Trophoblast cell (in vitro differentiated cells and primary cell): ENCODE data around the gene CC2D1B.

Experiments
- DNase-seq, 2 donors: peaks; one replicate each; pipeline ENCODE4 v3.0.0-alpha.2; 2016
- H2AFZ ChIP-seq: 2 replicates; pipeline ENCODE4 v1.6.1; 2013; ENCODE audit warnings: low read length, moderate library complexity, mild to moderate bottlenecking; ENCODE audit not compliant: insufficient read depth, poor library complexity
- H2AK5ac ChIP-seq: 2 replicates; pipeline ENCODE4 v1.6.1; 2013; ENCODE audit warnings: mild to moderate bottlenecking, low read length
- H2BK120ac ChIP-seq: 2 replicates; pipeline ENCODE4 v1.6.1; 2013; ENCODE audit warnings: low read length, mild to moderate bottlenecking, moderate library complexity; ENCODE audit not compliant: insufficient read depth, poor library complexity
- H2BK12ac ChIP-seq: 2 replicates; pipeline ENCODE4 v1.6.1; 2013; ENCODE audit warnings: mild to moderate bottlenecking, low read length, moderate library complexity
- H2BK5ac ChIP-seq: 2 replicates; pipeline ENCODE4 v1.6.1; 2013; ENCODE audit warnings: low read length, low read depth, moderate library complexity, mild to moderate bottlenecking; ENCODE audit not compliant: poor library complexity
- H3K14ac ChIP-seq: 2 replicates; pipeline ENCODE4 v1.6.1; 2013; ENCODE audit warnings: mild to moderate bottlenecking, low read length
- H3K18ac ChIP-seq: 2 replicates; pipeline ENCODE4 v1.6.1; 2013; ENCODE audit warnings: mild to moderate bottlenecking, low read length
- H3K23ac ChIP-seq: 2 replicates; pipeline ENCODE4 v1.6.1; 2013; ENCODE audit warnings: low read length
- H3K27ac ChIP-seq: 2 replicates; pipeline ENCODE4 v1.5.1; 2013; ENCODE audit warnings: low read depth, mild to moderate bottlenecking, inconsistent platforms, low read length, moderate library complexity
- H3K27me3 ChIP-seq: 2 replicates; pipeline ENCODE4 v1.6.1; 2013; ENCODE audit warnings: inconsistent platforms, mild to moderate bottlenecking, low read length, moderate library complexity; ENCODE audit not compliant: insufficient read depth
- H3K36me3 ChIP-seq, 2 experiments: 1 replicate in 1 of 2; 2 replicates in 1 of 2; pipeline ENCODE4 v1.6.1; 2013; ENCODE audit warnings: low read length in 2 of 2, mild to moderate bottlenecking in 2 of 2, moderate library complexity in 1 of 2; ENCODE audit not compliant: insufficient read depth in 2 of 2, control insufficient read depth in 1 of 2
- H3K4ac ChIP-seq: 2 replicates; pipeline ENCODE4 v1.6.1; 2013; ENCODE audit warnings: low read depth, mild to moderate bottlenecking, low read length, moderate library complexity
- H3K4me1 ChIP-seq, 2 experiments: 1 replicate in 1 of 2; 2 replicates in 1 of 2; pipeline ENCODE4 v1.6.1; 2013; ENCODE audit warnings: low read length in 2 of 2, mild to moderate bottlenecking in 2 of 2, moderate library complexity in 1 of 2; ENCODE audit not compliant: insufficient read depth in 2 of 2, control insufficient read depth in 1 of 2
- H3K4me2 ChIP-seq: 2 replicates; pipeline ENCODE4 v1.6.1; 2013; ENCODE audit warnings: inconsistent platforms, mild to moderate bottlenecking, low read length, moderate library complexity
- H3K4me3 ChIP-seq: 2 replicates; pipeline ENCODE4 v1.5.1; 2013; ENCODE audit warnings: mild to moderate bottlenecking, low read depth, low read length, inconsistent platforms
- H3K79me1 ChIP-seq: one replicate; pipeline ENCODE4 v1.6.1; 2013; ENCODE audit warnings: low read length
- H3K79me2 ChIP-seq: 2 replicates; pipeline ENCODE4 v1.6.1; 2013; ENCODE audit warnings: low read length, mild to moderate bottlenecking; ENCODE audit not compliant: control insufficient read depth, insufficient read depth, poor library complexity
- H3K9ac ChIP-seq: 2 replicates; pipeline ENCODE4 v1.6.1; 2013; ENCODE audit warnings: mild to moderate bottlenecking, low read length
- H3K9me3 ChIP-seq: 2 replicates; pipeline ENCODE4 v1.6.1; 2013; ENCODE audit warnings: low read depth, mild to moderate bottlenecking, control low read depth, inconsistent platforms, low read length; ENCODE audit not compliant: insufficient read depth
- H4K12ac ChIP-seq: 2 replicates; pipeline ENCODE4 v1.6.1; 2013; ENCODE audit warnings: low read depth, mild to moderate bottlenecking, low read length, moderate library complexity
- H4K8ac ChIP-seq: 2 replicates; pipeline ENCODE4 v1.6.1; 2013; ENCODE audit warnings: low read depth, mild to moderate bottlenecking, low read length, moderate library complexity
- H4K91ac ChIP-seq: one replicate; pipeline ENCODE4 v1.6.1; 2013; ENCODE audit warnings: low read depth, mild to moderate bottlenecking, low read length, moderate library complexity
- WGBS: extraction: QIAGEN DNeasy Blood & Tissue Kit; methylation state at CpG from one replicate; pipeline ENCODE4 v1.1.7; 2013; ENCODE audit warnings: missing lambda C conversion rate; ENCODE audit not compliant: insufficient read length, insufficient coverage; ENCODE audit errors: extremely low coverage; 5-methylcytosine and 5-hydroxymethylcytosine counted together

The CC2D1B gene

DNA sequence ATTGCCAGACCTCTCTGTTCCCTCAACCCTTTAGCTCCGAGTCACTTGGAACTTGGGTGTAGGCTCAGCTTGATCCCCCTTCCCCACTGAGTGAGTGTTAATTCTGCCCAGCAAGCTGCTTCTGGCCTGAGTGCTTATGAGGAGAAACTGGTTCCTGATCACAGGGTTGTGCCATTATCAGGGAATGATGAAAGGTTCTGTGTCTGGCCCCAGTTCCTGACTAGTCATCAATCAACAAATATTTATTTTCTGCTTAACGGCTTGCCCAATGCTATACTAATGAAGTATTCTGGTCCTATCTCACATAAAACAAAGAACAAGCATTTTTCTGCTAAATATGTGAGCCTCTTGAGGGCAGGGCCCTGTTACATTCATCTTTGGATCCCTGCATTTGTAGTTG, 20.8 kb downstream of the CC2D1B start:
- Histone ChIP-seq H2AK5ac (no peak overlapping the region), H4K12ac (no peak overlapping the region), H2BK120ac (no peak overlapping the region), H3K27ac (no peak overlapping the region), H2BK12ac (no peak overlapping the region), H3K36me3 (no peaks in the 10 kb centered on the region), H3K23ac (no peak overlapping the region), H3K9ac (no peak overlapping the region), H3K9me3 (no peaks in the 10 kb centered on the region), H3K4ac (no peak overlapping the region), H3K14ac (no peak overlapping the region), H3K79me2 (no peaks in the 10 kb centered on the region), H2BK5ac (no peak overlapping the region), H3K4me3 (no peak overlapping the region), H2AFZ (no peak overlapping the region), H3K27me3 (no peaks in the 10 kb centered on the region), H3K4me2 (no peak overlapping the region), H4K8ac (no peak overlapping the region), H3K4me1 (no peaks in the 10 kb centered on the region), H4K91ac (no peak overlapping the region), H3K79me1 (no peaks in the 10 kb centered on the region), H3K18ac (no peak overlapping the region)
- WGBS: no CpG with 5 or more reads among the region's 2 CpGs
- DNase-seq: no peak

DNA sequence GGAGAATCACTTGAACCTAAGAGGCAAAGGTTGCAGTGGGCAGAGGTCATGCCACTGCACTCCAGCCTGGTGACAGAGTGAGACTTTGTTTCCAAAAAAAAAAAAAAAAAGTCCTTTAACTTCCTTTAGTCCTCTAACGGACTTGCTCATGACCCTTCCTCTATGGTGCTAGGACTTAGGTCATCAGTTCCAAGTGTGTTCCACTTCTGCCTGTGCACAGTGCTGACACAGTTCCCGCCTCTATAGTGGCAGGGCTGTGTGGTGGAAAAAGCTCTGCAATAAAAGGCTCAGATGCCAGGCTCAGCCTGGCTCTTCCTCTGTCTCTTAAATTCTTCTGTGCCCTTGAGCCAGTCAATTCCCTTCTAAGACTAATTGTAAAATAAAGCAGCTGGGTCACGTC, 22.0 kb downstream of the CC2D1B start:
- no peak overlapping the region for H3K18ac ChIP-seq
- no peak overlapping the region for H2AK5ac ChIP-seq
- no peaks in the 10 kb centered on the region for H3K79me2 ChIP-seq
- H3K27me3 ChIP-seq: no peaks in the 10 kb centered on the region
- H4K8ac ChIP-seq: no peak overlapping the region
- no peaks in the 10 kb centered on the region for H3K4me1 ChIP-seq
- H3K4me2 ChIP-seq: no peak overlapping the region
- no peaks in the 10 kb centered on the region for H3K36me3 ChIP-seq
- no peak overlapping the region for H3K14ac ChIP-seq
- no peaks in the 10 kb centered on the region for H3K79me1 ChIP-seq
- no CpG with 5 or more reads among the region's 3 CpGs for WGBS
- H3K9me3 ChIP-seq: no peaks in the 10 kb centered on the region
- no peak for DNase-seq
- H3K4me3 ChIP-seq: no peak overlapping the region
- no peak overlapping the region for H4K12ac ChIP-seq
- H2BK5ac ChIP-seq: no peak overlapping the region
- H2BK120ac ChIP-seq: no peak overlapping the region
- no peak overlapping the region for H3K23ac ChIP-seq
- no peak overlapping the region for H3K9ac ChIP-seq
- H2BK12ac ChIP-seq: no peak overlapping the region
- H2AFZ ChIP-seq: no peak overlapping the region
- H4K91ac ChIP-seq: no peak overlapping the region
- no peak overlapping the region for H3K27ac ChIP-seq
- H3K4ac ChIP-seq: no peak overlapping the region

DNA sequence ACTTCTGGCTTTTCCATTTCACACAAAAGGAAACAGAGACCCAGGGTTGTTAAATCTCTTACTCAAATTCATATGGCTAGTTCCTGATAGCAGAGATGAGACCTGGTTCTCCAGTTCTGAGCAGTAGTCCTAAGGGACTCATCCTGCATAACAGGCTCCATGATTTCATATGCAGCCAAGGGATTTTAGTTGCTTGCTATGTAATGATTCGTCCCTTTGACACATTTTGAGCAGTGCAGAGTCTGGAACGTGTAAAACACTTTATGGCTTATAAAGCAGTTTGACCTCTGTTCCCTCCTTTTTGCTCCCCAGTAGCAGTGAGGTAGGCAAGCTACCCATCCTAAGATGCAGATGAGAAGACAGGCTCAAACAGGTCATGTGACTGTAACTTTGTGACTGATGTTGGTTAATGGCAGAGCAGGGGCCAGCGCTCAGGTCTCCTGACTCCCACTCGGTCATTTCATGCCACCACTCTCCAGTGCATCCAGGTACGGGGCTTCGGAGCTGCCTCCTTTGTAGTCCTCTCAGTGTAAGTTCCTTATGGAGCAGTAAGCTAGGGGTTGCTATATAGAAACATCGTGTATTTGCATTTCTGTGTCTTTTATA, 24.2 kb downstream of the CC2D1B start:
- no peak overlapping the region for H2AFZ ChIP-seq
- H3K4me1 ChIP-seq: no peaks in the 10 kb centered on the region
- no peak overlapping the region for H3K14ac ChIP-seq
- H4K12ac ChIP-seq: no peak overlapping the region
- H3K27me3 ChIP-seq: no peaks in the 10 kb centered on the region
- H4K91ac ChIP-seq: no peak overlapping the region
- no peaks in the 10 kb centered on the region for H3K9me3 ChIP-seq
- no peak overlapping the region for H3K4me3 ChIP-seq
- no peaks in the 10 kb centered on the region for H3K79me1 ChIP-seq
- no peak overlapping the region for H2BK120ac ChIP-seq
- H3K18ac ChIP-seq: no peak overlapping the region
- no peak overlapping the region for H3K23ac ChIP-seq
- H3K36me3 ChIP-seq: no peaks in the 10 kb centered on the region
- H3K9ac ChIP-seq: no peak overlapping the region
- H2BK12ac ChIP-seq: no peak overlapping the region
- no peak overlapping the region for H3K4ac ChIP-seq
- H2BK5ac ChIP-seq: no peak overlapping the region
- H2AK5ac ChIP-seq: no peak overlapping the region
- H4K8ac ChIP-seq: no peak overlapping the region
- no peak overlapping the region for H3K4me2 ChIP-seq
- H3K79me2 ChIP-seq: no peaks in the 10 kb centered on the region
- no peak overlapping the region for H3K27ac ChIP-seq
- DNase-seq: peak in 1 of 2 donors; percentile 8
- WGBS: no CpG with 5 or more reads among the region's 7 CpGs

DNA sequence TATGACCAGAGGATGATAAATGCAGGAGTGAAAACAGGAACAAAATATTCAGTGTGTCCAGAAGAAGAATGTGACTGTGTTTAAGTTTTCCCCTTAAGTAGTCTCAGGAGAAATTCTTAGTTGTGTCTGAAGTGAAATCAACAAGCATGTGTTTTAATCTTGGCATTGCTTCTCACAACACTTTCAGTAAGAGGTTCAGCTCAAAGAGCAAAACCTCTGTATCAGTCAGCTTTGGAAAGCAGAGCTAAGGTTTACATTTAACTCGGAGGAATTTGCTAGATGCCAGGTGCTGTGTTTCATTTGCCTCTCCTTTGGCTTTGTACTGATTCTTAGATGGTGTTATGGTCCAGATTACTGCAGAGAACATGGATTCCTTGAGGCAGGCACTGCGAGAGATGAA, 28.6 kb downstream of the CC2D1B start:
- Histone ChIP-seq H2AK5ac (no peak overlapping the region), H3K4ac (no peak overlapping the region), H3K79me2 (no peaks in the 10 kb centered on the region), H3K14ac (no peak overlapping the region), H4K8ac (no peak overlapping the region), H2AFZ (no peak overlapping the region), H3K79me1 (no peaks in the 10 kb centered on the region), H3K36me3 (no peaks in the 10 kb centered on the region), H3K23ac (no peak overlapping the region), H3K18ac (no peak overlapping the region), H4K91ac (no peak overlapping the region), H3K4me2 (no peak overlapping the region), H2BK12ac (no peak overlapping the region), H3K4me1 (no peaks in the 10 kb centered on the region), H3K27me3 (no peaks in the 10 kb centered on the region), H3K9me3 (no peaks in the 10 kb centered on the region), H3K27ac (no peak overlapping the region), H2BK5ac (no peak overlapping the region), H3K9ac (no peak overlapping the region), H2BK120ac (no peak overlapping the region), H3K4me3 (no peak overlapping the region), H4K12ac (no peak overlapping the region)
- no CpG with 5 or more reads among the region's 2 CpGs for WGBS
- DNase-seq: no peak
